Activated CD4-positive, alpha-beta T cell treated with anti-CD3 and anti-CD28 coated beads for 4 hours (primary cell): ENCODE results near the gene XG.

Source experiments
- DNase-seq, 2 donors: peaks; one replicate each; pipeline ENCODE4 v3.0.0-alpha.2; 2020

The XG gene

GRCh38 chrX:2823795-2824386 lies 72.1 kb downstream of the XG start:
- no peak for DNase-seq

GRCh38 chrX:2824886-2825285 lies 73.0 kb downstream of the XG start:
- no peak for DNase-seq

- no peak for DNase-seq
Measured at GRCh38 chrX:2828344-2828958, 76.6 kb downstream of the XG start, which contains the start of gene GYG2. GYG2 (plus strand) TSS chrX:2828930; CDS start chrX:2830189, 1,259 bp downstream.

- no peak for DNase-seq
Measured at GRCh38 chrX:2828959-2829411, 77.1 kb downstream of the XG start.

- no peak for DNase-seq
Measured at GRCh38 chrX:2829469-2830246, 77.8 kb downstream of the XG start.

- DNase-seq = no peak
Measured at GRCh38 chrX:2831471-2832228, 79.8 kb downstream of the XG start.

GRCh38 chrX:2837961-2838360 lies 86.1 kb downstream of the XG start:
- DNase-seq = no peak

- no peak for DNase-seq
Measured at GRCh38 chrX:2840961-2841360, 89.1 kb downstream of the XG start.

GRCh38 chrX:2841537-2841936 lies 89.7 kb downstream of the XG start:
- DNase-seq = no peak

- no peak for DNase-seq
Measured at GRCh38 chrX:2846992-2847391, 95.2 kb downstream of the XG start.

- no peak for DNase-seq
Measured at GRCh38 chrX:2848871-2849301, 97.0 kb downstream of the XG start.

- no peak for DNase-seq
Measured at GRCh38 chrX:2854918-2855317, 103.1 kb downstream of the XG start.

- no peak for DNase-seq
Measured at GRCh38 chrX:2855761-2856160, 103.9 kb downstream of the XG start.

GRCh38 chrX:2857566-2857965 lies 105.7 kb downstream of the XG start:
- DNase-seq = no peak

GRCh38 chrX:2859197-2859797 lies 107.5 kb downstream of the XG start:
- DNase-seq = no peak

GRCh38 chrX:2862404-2862803 lies 110.6 kb downstream of the XG start:
- no peak for DNase-seq

GRCh38 chrX:2863646-2864045 lies 111.8 kb downstream of the XG start:
- no peak for DNase-seq
